Activated T-helper 9 cell treated with anti-CD3 and anti-CD28 coated beads, Interleukin-2, amount 50 U/mL, for 16 hours (primary cell): Measurements from ENCODE around the gene FADD.
"Not testable (repeated sequence)": the region's sequence is repeated elsewhere in the genome, so short reads cannot be mapped to it uniquely, and the experiment has no call there.

Source experiments
- DNase-seq: peaks from one replicate; pipeline ENCODE4 v3.0.0-alpha.2; 2020; ENCODE audit warnings: low read depth

Gene FADD

GRCh38 chr11:70180906-70181305 lies 22.2 kb upstream of the FADD start:
- DNase-seq: no peak

GRCh38 chr11:70182266-70182665 lies 20.8 kb upstream of the FADD start:
- no peak for DNase-seq

GRCh38 chr11:70183032-70183431 lies 20.1 kb upstream of the FADD start:
- no peak for DNase-seq

- no peak for DNase-seq
These were observed 19.5 kb upstream of the FADD start for GRCh38 chr11:70183483-70184176.

- no peak for DNase-seq
These were observed 18.7 kb upstream of the FADD start for GRCh38 chr11:70184396-70184795.

GRCh38 chr11:70185348-70186055 lies 17.6 kb upstream of the FADD start:
- no peak for DNase-seq

- no peak for DNase-seq
These were observed 16.7 kb upstream of the FADD start for GRCh38 chr11:70186420-70186819.

GRCh38 chr11:70186936-70187335 lies 16.2 kb upstream of the FADD start:
- no peak for DNase-seq

GRCh38 chr11:70187771-70188170 lies 15.3 kb upstream of the FADD start:
- no peak for DNase-seq

GRCh38 chr11:70189622-70190021 lies 13.5 kb upstream of the FADD start:
- DNase-seq: no peak

GRCh38 chr11:70191495-70192140 lies 11.5 kb upstream of the FADD start:
- DNase-seq: peak; percentile 23

GRCh38 chr11:70192666-70193410 lies 10.3 kb upstream of the FADD start:
- DNase-seq: no peak

GRCh38 chr11:70193411-70194292 lies 9.4 kb upstream of the FADD start:
- no peak for DNase-seq

- no peak for DNase-seq
These were observed 8.0 kb upstream of the FADD start for GRCh38 chr11:70194792-70195791.

GRCh38 chr11:70200212-70200844 lies 2.8 kb upstream of the FADD start:
- DNase-seq: no peak

- not testable (repeated sequence) for DNase-seq
These were observed 2.0 kb upstream of the FADD start for GRCh38 chr11:70201047-70201446.

GRCh38 chr11:70201882-70202861 lies 924 bp upstream of the FADD start:
- no peak for DNase-seq

- DNase-seq: peak; percentile 83
These were observed 812 bp downstream of the FADD start for GRCh38 chr11:70203751-70204465.
